ENCODE measurements around the gene DYNLT1.
"Not testable (repeated sequence)": the region's sequence is repeated elsewhere in the genome, so short reads cannot be mapped to it uniquely, and the experiment has no call there.

GRCh38 chr6:158656986-158657385 lies 12.4 kb upstream of the DYNLT1 start:
- TF ChIP-seq CTCF, POLR2A (IDR thresholded peaks at IDR 0.05): not testable (repeated sequence)

Data from testis (tissue), 2 donors.